GM12878 (cell line): ENCODE data around the gene PELI1. TPM values are rescaled to one million over a fixed set of nuclear protein-coding genes. Genes with fewer than 3 reads are reported as not detected.

Experiments used
- ATAC-seq: fragments of 200-7000 bp; cut with Tn5 transposase; 3 replicates; pipeline ENCODE4 v1.9.1; 2020; ENCODE audit warnings: mild to moderate bottlenecking, moderate library complexity
- BruUV-seq: library from RNA; stranded (reverse); fragments of 400-500 nt; replicated peaks from 2 replicates; lab custom pipeline; 2021; lab: Mats Ljungman, UMichigan
- CTCF ChIA-PET: fragments of 300-600 bp; sonication (Branson Sonifier 250); formaldehyde crosslinking; extraction: SDS; loops from one replicate; lab custom pipeline; 2021; ENCODE audit warnings: inconsistent platforms; lab: Yijun Ruan, JAX
- POLR2A ChIA-PET: fragments of 350-600 bp; formaldehyde crosslinking; extraction: SDS; loops from one replicate; lab custom pipeline; 2021; ENCODE audit warnings: inconsistent platforms; lab: Charles Lee
- RAD21 ChIA-PET: fragments of 300-600 bp; sonication (Branson Sonifier 250); formaldehyde crosslinking; loops from one replicate; lab custom pipeline; 2023; ENCODE audit warnings: antibody characterized with exemption; ENCODE audit not compliant: unreplicated experiment; lab: Charles Lee
- SMC1A ChIA-PET: fragments of 300-600 bp; sonication (Branson Sonifier 250); formaldehyde crosslinking; loops from one replicate; lab custom pipeline; 2023; ENCODE audit not compliant: unreplicated experiment, uncharacterized antibody; lab: Charles Lee
- DNase-seq: peaks from one replicate; pipeline ENCODE4 v3.0.0-alpha.2; 2011; ENCODE audit warnings: low read depth, low spot score
- FAIRE-seq: peaks from 3 replicates; lab custom pipeline; 2011; peaks lifted over from hg19 to GRCh38; lab: Jason Lieb, UNC
- H2AFZ ChIP-seq: 2 replicates; pipeline ENCODE4 v1.6.0; 2011; ENCODE audit warnings: low read depth, low read length, control low read depth; ENCODE audit not compliant: control insufficient read depth
- H3K27ac ChIP-seq: 2 replicates; pipeline ENCODE4 v1.5.1; 2011; ENCODE audit warnings: control low read depth; ENCODE audit not compliant: control insufficient read depth, insufficient read depth
- H3K27me3 ChIP-seq, 2 experiments: replicated peaks in 1 of 2; 2 replicates each; pipeline versions ENCODE4 v1.6.0 to v1.6.1; 2011; ENCODE audit warnings: low read length in 1 of 2; ENCODE audit not compliant: control insufficient read depth in 2 of 2, insufficient read depth in 2 of 2
- H3K36me3 ChIP-seq, 2 experiments: 2 replicates each; pipeline ENCODE4 v1.5.1; 2011; ENCODE audit warnings: low read length in 1 of 2; ENCODE audit not compliant: control insufficient read depth in 2 of 2, insufficient read depth in 2 of 2
- H3K4me1 ChIP-seq: 2 replicates; pipeline ENCODE4 v1.6.1; 2011; ENCODE audit warnings: mild to moderate bottlenecking, low read length, moderate library complexity, mixed read lengths; ENCODE audit not compliant: control insufficient read depth, insufficient read depth
- H3K4me2 ChIP-seq: 2 replicates; pipeline ENCODE4 v1.6.0; 2011; ENCODE audit warnings: control low read depth; ENCODE audit not compliant: control insufficient read depth, insufficient read depth
- H3K4me3 ChIP-seq: fragments of 200-600 bp; sonication (generic); 2 replicates; pipeline ENCODE4 v1.5.1; 2016
- H3K79me2 ChIP-seq: 2 replicates; pipeline ENCODE4 v1.6.0; 2011; ENCODE audit warnings: low read length; ENCODE audit not compliant: control insufficient read depth, insufficient read depth
- H3K9ac ChIP-seq: 2 replicates; pipeline ENCODE4 v1.8.0; 2011; ENCODE audit warnings: low read length, control low read depth, mixed read lengths; ENCODE audit not compliant: control insufficient read depth, insufficient read depth
- H3K9me3 ChIP-seq: replicated peaks from 3 replicates; pipeline ENCODE4 v1.5.1; 2011; ENCODE audit warnings: mild to moderate bottlenecking, low read length; ENCODE audit not compliant: control insufficient read depth, insufficient read depth
- H4K20me1 ChIP-seq: 2 replicates; pipeline ENCODE4 v1.6.0; 2011; ENCODE audit not compliant: control insufficient read depth, insufficient read depth
- CREM ChIP-seq: IDR thresholded peaks from 2 replicates; pipeline ENCODE4 v1.6.1; 2014; ENCODE audit warnings: antibody characterized with exemption, low read depth
- IKZF1 ChIP-seq: fragments of 450-650 bp; conservative IDR thresholded peaks from 2 replicates; pipeline ENCODE4 v1.6.1; 2017; ENCODE audit warnings: antibody characterized with exemption, mild to moderate bottlenecking
- MEF2B ChIP-seq: fragments of 450-650 bp; IDR thresholded peaks from 2 replicates; pipeline ENCODE4 v1.6.1; 2018; ENCODE audit warnings: mild to moderate bottlenecking, moderate library complexity; ENCODE audit not compliant: partially characterized antibody, poor library complexity, severe bottlenecking
- MXI1 ChIP-seq: fragments of 150-350 bp; IDR thresholded peaks from 2 replicates; pipeline ENCODE4 v1.6.1; 2011; ENCODE audit warnings: low read depth, mild to moderate bottlenecking, inconsistent platforms, low read length, improper control_type of control experiment
- RUNX3 ChIP-seq: IDR thresholded peaks from 2 replicates; pipeline ENCODE4 v1.6.1; 2012; ENCODE audit warnings: low read length, inconsistent platforms
- WGBS: methylation state at CpG from one replicate; pipeline ENCODE4 v1.1.6; 2016; ENCODE audit warnings: low lambda C conversion rate; ENCODE audit not compliant: insufficient replicate concordance, insufficient coverage; ENCODE audit errors: missing lambda C conversion rate; 5-methylcytosine and 5-hydroxymethylcytosine counted together
- in situ Hi-C: fragments of 300-500 bp; cut with MboI; formaldehyde crosslinking; loops from 9 replicates; pipeline ENCODE4 v1.14.3; 2018; ENCODE audit warnings: mixed read lengths
- intact Hi-C: fragments of 100-400 bp; cut with micrococcal nuclease; formaldehyde crosslinking; loops from one replicate; pipeline ENCODE4 v1.14.2; 2022; ENCODE audit not compliant: unreplicated experiment
- polyA plus RNA-seq, 11 experiments: library from polyadenylated mRNA; depleted of rRNA in 4 of 11; unstranded in 6 of 11; stranded (reverse) in 5 of 11; fragments of >200 nt; fragmentation: Nextera tagmentation in 4 of 11; fragmentation: Illumina TruSeq in 1 of 11; extraction: Ambion mirVana in 4 of 11; extraction: Trizol in 1 of 11; gene quantifications; 1 replicate in 1 of 11; 2 replicates in 10 of 11; pipeline versions ENCODE4 v1.2.1 to v1.2.3, GENCODE V29; 2011 to 2016; ENCODE audit warnings: inconsistent platforms in 2 of 11, missing spikeins in 2 of 11, low read depth in 1 of 11
- total RNA-seq, 4 experiments: library from RNA; depleted of rRNA in 3 of 4; stranded (reverse); fragments of >200 nt in 3 of 4; fragmentation: Illumina TruSeq in 1 of 4; extraction: Trizol in 1 of 4; gene quantifications; 2 replicates each; pipeline versions ENCODE4 v1.2.1 to v1.2.3, GENCODE V29; 2013 to 2021
- TF ChIP-seq, protein P1 (sequence below), 3 experiments: IDR thresholded peaks in 2 of 3; conservative IDR thresholded peaks in 1 of 3; 2 replicates each; pipeline ENCODE4 v1.5.1; 2011; ENCODE audit warnings: low read depth in 3 of 3, low read length in 3 of 3, mild to moderate bottlenecking in 3 of 3, control low read depth in 2 of 3, moderate library complexity in 2 of 3, inconsistent platforms in 1 of 3, mixed read lengths in 1 of 3; ENCODE audit not compliant: control insufficient read depth in 2 of 3, insufficient read depth in 1 of 3; ENCODE audit errors: extremely low read depth in 1 of 3

Gene PELI1
- total and polyA plus RNA-seq, 10 of the 15 experiments (the other 5 are each of a cell fraction or from before 2014, with no cell fraction given), result 12.1 to 92.0 (median 39.8) TPM

DNA sequence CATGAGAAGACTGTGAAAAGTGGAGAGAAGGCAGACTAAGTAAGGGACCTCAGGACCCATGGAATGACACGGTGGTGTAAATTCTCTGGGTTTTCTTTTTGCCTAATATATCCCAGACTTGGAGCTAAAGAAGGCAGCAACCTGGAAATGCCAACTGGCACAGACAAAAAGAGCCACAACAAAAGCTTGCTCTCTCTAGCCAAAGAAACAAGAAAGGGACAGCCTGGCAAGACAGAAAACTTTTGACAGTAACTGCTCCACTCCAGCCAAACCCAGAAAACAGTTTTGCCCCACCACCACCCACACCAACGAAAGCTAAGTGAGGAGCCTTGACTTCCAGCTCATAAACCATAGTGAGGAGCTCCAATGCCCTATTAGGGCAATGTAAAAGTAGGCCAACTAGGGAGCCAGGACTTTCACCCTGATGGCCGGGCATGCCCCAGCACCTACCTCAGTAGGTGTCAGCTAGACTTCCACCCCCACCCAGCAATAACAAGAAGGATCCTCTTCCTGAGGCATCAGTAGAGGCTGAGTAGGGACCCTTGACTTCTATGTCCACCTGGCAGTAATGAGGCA is 35.5 kb downstream of the PELI1 start:
- no peaks in the 10 kb centered on the region for H3K27me3 ChIP-seq
- no peaks in the 10 kb centered on the region for H4K20me1 ChIP-seq
- peak overlapping the region; percentile 5; the same call in 1 of the 2 replicates for H3K4me2 ChIP-seq
- ChIA-PET SMC1A (interaction anchor here (0.9 to 19.8 kb wide), 11 partner anchors 9 to 220 kb away, joined by 3 to 495 read pairs (median 3); no protein-coding TSS in a partner anchor), RAD21 (interaction anchor here (0.8 to 9.2 kb wide), 9 partner anchors 11 to 219 kb away, joined by 3 to 101 read pairs (median 4); no protein-coding TSS in a partner anchor), CTCF (interaction anchor here (0.9 to 4.3 kb wide), 6 partner anchors 11 to 219 kb away, joined by 3 to 15 read pairs (median 4); no protein-coding TSS in a partner anchor), POLR2A (interaction anchor here (0.7 to 2.1 kb wide), 8 partner anchors 9 to 106 kb away, joined by 3 to 9 read pairs (median 4); no protein-coding TSS in a partner anchor)
- in situ Hi-C loops, result no loop called here
- H3K4me3 ChIP-seq, result no peak overlapping the region
- H3K4me1 ChIP-seq, result peaks cover 33% of the 10 kb centered on the region
- H3K27ac ChIP-seq, result peak overlapping the region; percentile 44
- no peak for FAIRE-seq
- no TSS peak for BruUV-seq
- intact Hi-C loops, result no loop called here
- peaks cover 75% of the 10 kb centered on the region for H3K79me2 ChIP-seq
- DNase-seq, result no peak
- H2AFZ ChIP-seq, result no peak overlapping the region
- H3K9ac ChIP-seq, result peak overlapping the region; percentile 27; the same call in 1 of the 2 replicates
- ATAC-seq, result peak; percentile 12; the same call in 2 of the 3 replicates
- no peak for TF ChIP-seq MEF2B
- TF ChIP-seq CREM, result no peak
- TF ChIP-seq MXI1, result no peak
- TF ChIP-seq, protein P1, sequence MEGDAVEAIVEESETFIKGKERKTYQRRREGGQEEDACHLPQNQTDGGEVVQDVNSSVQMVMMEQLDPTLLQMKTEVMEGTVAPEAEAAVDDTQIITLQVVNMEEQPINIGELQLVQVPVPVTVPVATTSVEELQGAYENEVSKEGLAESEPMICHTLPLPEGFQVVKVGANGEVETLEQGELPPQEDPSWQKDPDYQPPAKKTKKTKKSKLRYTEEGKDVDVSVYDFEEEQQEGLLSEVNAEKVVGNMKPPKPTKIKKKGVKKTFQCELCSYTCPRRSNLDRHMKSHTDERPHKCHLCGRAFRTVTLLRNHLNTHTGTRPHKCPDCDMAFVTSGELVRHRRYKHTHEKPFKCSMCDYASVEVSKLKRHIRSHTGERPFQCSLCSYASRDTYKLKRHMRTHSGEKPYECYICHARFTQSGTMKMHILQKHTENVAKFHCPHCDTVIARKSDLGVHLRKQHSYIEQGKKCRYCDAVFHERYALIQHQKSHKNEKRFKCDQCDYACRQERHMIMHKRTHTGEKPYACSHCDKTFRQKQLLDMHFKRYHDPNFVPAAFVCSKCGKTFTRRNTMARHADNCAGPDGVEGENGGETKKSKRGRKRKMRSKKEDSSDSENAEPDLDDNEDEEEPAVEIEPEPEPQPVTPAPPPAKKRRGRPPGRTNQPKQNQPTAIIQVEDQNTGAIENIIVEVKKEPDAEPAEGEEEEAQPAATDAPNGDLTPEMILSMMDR (IDR thresholded peaks at IDR 0.05 in 2 of 3, conservative IDR thresholded peaks at IDR 0.05 in 1 of 3; ENCODE audit: control insufficient read depth in 2 of 3, extremely low read depth in 1 of 3, insufficient read depth in 1 of 3, low read depth in 3 of 3, low read length in 3 of 3), result no peak
- TF ChIP-seq IKZF1, result 0 out of 2 replicates have a peak, but pooled peaks have one; percentile 19
- no peak for TF ChIP-seq RUNX3
- 98% methylated on average over 3 of the region's 3 CpGs for WGBS
- H3K36me3 ChIP-seq, result peaks cover 3 to 38% of the 10 kb centered on the region in 2 experiments
- H3K9me3 ChIP-seq, result no peaks in the 10 kb centered on the region
